ENCODE results near the gene FAM184A.
A peak's percentile ranks its signal among the peaks of the same experiment; 100 is the strongest.

FAM184A gene

DNA sequence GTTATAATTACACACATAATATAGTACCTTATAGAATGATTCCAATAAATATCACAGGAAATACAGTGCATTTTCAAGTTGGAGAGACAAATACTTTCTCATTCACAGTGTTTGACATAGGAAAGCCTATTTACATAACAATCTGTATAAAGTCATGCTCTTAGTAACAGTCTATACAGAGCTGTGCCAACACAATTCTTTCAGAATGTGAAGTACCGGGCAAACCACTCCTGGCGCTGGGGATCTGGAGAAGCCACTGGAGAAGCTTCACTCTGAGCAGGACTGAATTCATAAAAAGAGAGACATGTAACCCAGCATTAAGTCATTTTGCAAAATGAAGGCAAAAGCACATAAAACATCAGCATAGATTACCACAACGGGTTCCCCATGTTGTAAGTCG is 118.6 kb downstream of the FAM184A start:
- no peak for DNase-seq

DNA sequence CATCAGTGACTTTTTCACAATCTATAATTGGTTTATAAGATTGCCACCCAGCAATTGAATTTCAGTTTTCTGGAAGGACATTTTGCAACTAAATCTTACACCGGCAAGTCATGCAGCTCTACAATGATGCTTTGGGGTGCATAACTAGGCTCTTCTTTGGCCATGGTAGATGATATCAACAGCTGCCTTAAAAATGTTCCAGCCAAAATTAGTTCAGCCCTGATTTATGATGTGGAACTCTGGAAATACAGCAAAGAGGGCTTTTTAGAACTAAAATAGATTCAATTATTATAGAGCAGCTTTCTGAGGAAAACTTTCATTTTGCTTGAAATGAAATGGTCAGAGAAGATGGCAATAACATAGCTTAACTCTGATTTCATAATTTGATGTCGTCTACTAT is 125.1 kb downstream of the FAM184A start:
- DNase-seq = no peak

DNA sequence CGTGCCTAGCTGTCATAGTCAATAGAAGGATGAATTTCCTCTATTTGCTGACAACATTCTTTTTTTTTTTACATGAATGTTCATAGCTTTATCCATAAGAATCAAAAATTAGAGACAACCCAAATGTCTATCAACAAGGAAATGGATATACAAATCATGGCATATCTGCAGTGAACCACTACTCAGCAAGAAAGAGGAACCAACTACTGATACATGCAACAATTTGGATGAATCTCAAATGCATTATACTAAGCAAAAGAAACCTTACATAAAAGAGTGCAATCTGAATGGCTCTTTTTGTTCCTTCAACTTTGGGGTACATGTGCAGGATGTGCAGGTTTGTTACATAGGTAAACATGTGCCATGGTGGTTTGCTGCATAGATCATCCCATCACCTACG is 125.8 kb downstream of the FAM184A start:
- no peak for DNase-seq

DNA sequence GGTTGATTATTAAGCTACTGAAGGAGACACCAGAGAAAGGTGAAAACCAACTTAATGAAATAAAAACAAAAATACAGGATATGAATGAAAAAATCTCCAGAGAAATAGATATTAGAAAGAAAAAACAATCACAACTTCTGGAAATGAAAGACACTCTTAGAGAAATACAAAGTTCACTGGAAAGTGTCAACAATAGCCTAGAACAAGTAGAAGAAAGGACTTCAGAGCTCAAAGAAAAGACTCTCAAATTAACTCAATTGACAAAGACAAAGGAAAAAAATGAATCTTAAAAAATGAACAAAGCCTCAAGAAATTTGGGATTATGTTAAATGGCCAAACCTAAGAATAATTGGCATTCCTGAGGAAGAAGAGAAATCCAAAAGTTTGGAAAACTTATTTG is 133.2 kb downstream of the FAM184A start:
- DNase-seq = no peak

DNA sequence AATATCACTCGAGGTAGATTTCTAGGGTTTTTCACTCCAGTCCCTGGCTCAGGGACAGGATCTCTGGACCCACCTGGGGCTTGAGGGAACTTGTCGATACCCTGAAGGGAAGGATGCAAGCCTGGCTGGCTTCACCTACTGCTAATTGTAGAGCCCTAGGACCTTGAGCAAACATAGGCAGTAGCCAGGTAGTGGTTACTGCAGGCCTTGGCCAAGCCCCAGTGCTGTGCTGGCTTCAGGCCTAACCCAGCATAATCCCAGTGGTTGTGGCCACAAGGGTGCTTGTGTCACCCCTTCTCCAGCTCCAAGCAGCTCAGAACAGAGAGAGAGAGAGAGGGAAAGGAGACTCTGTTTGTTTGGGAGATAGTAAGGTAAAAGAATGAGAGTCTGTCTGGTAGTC is 137.7 kb downstream of the FAM184A start:
- no peak for DNase-seq

DNA sequence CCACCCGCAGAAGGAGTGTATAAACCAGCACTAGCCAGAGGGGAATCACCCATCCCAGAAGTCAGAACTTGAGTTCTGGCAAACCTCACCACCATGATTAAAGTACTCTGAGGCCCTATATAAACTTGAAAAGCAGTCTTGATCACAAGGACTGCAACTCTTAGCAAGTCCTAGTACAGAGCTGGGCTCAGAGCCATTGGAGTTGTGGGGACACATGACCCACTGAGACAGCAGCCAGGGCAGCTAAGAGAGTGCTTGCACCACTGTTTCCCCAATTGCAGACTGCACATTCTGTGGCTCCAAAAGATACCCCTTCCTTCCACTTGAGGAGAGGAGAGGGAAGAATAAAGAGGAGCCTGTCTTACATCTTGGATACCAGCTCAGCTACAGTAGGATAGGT is 138.8 kb downstream of the FAM184A start:
- DNase-seq = no peak

DNA sequence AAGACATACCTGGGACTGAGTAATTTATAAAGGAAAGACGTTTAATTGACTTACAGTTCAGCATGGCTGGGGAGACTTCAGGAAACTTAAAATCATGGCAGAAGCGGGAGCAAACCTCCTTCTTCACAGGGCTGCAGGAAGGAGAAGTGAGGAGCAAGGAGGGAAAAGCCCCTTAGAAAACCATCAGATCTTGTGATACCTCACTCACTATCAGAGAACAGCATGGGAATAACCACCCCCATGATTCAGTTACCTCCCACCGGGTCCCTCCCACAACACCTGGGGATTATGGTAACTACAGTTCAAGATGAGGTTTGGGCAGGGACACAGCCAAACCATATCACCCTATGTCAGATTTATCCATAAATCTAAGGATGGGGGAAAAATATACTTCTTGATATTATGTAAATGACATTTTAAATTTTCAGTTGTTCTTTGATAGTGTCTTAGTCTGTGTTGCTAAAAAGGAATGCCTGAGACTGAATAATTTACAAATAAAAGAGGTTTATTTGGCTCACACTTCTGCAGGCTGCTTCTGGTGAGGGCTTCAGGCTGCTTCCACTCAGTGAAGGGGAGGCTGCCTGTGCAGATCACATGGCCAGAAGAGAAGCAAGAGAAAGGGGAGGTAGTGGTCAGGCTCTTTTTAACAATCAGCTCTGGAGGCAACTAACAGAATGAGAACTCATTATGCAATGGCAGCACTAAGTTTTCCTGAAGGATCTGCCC is 142.3 kb downstream of the FAM184A start:
- peak; percentile 27 to 66 for DNase-seq

DNA sequence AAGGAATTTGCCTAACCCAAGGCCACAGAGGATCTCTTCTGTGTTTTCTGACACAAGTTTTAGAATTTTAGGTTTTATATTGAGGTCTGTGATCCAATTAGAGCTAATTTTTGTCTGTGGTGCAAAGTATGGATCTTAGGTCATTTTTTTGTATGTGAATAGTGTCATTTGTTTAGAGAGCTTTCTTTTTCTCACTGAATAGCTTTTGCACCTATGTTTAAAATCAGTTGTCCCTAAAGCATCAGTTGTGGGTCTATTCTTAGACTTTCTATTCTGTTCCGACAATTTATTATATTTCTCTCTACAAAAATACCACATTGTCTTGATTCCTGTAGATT is 143.2 kb downstream of the FAM184A start:
- DNase-seq = no peak

DNA sequence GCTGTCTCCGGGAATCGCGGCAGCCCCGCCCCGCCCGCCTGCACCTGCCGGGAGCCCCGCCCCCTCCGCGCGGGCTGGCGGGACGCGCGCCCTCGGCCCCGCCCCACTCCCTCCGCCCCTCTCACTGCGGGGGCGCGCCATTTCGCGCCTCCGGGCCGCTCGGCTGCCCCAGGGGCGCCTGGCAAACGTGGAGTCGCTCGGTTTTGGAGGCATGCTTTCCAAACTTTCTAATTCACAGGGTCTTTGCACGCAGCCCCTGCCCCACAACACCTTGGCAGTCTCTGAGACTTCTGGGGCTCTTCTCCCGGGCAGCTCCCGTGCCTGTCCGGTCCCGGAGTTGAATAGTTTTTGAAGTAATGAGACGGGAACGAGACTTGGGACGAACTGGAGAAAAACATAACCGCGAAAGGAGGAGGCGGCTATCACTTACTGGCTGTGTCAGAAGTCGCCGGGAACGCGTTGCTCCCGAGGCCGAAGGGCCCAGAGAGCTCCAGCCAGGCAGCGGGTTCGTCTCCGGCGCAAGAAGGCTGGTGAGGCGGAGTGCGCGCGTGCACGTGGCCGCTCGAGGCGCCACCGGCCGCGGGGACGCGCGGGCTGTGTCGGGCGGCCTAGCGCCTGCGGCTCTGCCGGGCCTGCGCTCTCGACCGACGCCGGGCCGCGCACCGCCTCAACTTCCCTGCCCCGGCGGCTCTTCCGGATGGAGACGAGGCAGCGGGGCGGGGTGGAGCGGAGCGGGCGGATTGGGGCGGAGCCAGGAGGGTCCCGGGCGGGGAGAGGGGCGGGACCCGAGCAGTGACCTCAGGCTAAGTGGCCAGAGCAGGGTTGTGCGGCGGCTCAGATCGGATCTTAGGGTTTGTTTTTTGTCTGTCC is 143.8 kb downstream of the FAM184A start, which contains the start of gene MCM9:
Gene MCM9 (minus strand): TSS at position 699 of the 870 bp plus-strand sequence. CDS start 3,436 bp downstream, outside the sequence.
- DNase-seq = peak; percentile 93 to 98

DNA sequence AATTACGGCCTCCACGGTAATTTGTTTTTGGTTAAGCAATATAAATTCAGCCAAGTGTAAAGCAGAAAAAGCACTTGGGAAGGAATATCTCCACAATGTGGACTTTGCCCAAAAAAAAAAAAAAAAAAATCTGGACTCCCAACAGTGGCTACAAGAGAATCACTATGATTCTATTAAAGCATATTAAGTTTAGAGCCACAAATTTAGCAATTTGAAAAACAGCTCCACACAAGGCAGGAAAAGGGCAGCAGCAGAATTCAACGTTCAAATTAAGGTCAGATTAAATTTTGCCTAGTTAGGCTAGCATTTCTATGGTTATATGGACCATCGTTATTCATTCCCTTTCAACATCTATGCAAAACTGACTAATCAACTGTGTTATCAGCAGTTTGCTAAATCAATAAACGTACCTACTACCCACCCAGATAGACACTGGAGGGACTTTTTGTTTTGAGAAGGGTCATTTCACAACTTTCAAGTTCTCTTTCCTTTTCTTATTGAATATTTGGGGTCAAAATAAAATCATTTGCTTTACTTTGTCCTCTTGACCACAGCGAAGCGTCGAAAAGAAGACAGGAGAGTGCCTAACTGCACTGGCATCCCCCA is 144.5 kb downstream of the FAM184A start:
- DNase-seq = no peak

DNA sequence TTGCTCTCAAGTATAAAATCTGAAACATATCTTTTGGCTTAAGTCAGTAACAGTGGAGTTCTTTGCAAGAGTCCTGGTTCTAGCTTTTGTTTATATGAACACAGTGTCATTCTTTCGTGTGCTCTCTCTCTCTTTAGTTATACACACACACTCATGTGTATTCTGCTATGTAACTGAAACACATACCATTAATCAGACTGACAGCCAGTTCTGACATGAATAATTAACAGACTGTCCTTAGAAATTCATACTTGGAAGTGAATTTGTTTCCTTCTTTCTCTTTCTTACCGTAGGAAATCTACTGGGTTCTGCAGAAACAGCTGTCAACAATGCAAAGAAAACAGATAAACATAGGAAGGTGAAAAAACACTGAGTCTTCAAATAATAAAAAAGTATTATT is 146.0 kb downstream of the FAM184A start:
- DNase-seq = no peak

DNA sequence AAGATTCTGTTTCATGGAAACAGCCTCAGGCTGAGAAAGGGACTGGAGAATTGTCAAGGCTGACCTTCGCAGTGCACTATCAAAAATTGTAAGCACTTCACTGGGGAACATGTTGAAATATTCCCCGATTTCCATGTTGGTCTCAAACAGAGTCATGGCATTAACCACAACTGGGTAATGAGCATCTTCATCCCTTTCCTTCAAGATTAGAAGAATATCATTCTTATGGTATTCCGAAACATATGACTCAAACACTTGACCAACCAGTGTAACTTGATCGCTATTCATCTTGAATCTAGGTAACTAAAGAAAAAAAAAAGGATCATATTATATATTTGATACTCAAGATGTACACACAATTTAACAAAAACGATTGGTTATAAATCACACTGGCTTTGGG is 147.0 kb downstream of the FAM184A start:
- DNase-seq = no peak

DNA sequence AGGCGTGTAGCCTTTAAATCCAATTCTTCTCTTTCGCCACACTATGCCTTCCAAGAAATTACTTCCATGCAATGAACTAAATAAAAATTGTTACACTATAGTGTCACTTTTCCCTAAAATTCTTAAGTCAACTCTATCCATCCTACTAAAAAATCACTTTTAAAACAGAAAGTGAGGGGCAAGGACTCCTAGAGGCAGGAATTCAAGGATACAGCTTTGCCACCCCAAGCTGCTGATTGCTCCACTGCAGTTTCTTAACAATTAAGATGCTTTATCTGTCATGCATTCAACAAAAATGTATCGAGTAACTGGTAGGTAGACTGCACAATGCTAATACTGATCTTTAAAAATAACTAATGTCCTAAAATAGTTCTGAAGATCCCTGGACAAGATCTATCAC is 147.8 kb downstream of the FAM184A start:
- DNase-seq = no peak

DNA sequence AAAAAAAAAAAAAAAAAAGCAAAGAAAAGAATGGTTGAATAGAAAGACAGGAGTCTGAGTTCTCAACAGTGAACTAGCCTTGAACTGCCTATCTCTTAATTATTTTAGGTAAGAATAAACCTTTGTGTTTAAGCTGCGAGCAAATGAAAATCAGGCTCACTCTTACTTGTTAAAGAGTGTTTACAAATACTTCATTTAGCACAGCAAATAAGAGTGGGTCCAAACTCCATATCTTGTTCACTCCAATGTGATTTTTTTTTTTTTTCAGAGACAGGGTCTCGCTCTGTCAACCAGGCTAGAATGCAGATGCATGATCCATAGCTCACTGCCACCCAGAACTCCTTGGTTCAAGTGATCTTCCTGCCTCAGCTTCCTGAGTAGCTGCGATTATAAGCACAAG is 155.4 kb downstream of the FAM184A start:
- no peak for DNase-seq

DNA sequence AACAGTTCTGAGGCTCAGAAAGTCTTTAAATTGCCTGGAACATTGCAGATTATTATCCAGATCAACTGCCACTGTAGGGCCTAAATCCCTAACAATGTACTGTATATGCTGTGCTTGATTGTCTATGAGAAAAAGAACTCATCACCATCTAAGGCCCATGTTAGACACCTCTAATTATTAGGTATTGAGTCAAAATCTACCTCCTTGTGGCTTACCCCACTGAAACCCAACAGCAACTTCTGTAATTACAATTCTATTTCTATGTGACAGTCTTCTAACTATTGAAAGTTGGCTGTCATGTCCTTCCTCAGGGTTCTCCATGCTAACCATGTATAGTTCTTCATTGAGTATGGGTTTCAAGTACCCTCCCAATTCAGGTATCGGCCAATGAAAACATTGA is 157.4 kb downstream of the FAM184A start:
- DNase-seq = no peak

DNA sequence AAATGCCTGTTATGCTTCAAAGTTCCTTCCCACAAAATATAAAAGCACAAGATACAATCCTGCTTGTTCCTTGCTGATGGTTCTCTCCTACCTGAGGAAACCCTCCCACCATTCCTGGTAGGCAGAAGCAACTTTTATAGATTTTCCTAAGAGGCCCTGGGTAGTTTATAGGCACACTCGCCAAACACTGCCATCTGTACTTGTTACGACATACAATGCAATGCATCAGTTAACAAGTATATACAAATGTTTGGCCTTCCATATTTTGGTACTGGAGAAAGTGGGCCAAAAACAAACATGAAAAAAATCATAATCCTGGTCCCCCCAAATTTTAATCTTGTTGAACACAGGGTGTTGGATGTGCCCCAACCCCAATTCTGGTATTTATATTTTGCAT is 160.1 kb downstream of the FAM184A start:
- no peak for DNase-seq

DNA sequence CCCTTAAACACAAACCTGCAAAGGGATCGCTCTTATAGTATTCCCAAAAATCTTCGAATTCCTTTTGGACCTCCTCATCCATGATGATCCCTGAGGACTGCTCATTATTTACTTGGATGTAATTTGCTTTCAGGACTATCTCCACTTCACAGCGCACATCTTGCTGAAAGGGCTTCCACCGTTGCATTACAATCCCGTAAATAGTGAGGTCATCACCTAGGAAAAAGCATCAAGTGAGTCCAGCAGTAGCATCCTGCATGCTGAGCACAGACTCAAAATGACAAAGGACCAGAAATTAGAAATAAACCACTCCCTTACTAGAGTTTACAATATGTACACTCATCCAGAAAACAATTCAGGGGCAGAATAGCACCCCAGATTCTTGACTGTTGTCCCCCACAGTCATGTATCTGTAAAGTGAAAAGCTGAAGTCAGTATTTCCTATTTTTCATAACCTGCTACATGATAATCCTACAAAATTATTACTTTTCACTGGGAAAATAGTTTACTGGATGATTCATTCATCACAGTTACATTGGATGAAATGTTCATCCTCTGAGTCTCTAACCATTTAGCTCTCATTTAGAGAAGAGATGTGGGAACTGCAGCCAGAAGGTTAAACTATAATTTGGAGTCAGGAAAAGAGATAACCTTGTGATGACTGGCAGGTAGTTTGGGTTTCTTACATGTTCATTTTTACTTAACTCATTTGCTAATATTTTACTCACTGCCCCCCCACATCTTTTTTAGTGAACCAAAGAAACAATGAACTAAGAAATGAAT is 160.7 kb downstream of the FAM184A start:
- DNase-seq = no peak

DNA sequence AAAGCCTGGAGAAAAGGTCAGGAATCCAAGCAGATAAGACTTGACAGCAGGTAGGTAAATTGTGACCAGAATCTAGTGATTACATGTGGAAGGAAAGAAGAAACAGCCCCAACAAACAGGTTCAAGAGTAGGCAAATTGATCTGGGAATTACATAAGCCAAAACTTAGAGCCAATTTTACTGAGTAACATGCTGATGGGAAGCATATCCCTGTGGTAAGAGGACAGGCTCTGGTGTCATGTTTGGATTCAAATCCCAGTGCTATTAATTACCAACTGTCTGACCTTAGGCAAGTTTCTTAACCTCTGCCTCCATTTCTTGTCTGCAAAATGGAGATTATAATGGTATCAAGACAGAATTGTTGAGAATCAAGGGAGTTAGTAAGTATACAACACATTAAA is 163.9 kb downstream of the FAM184A start:
- no peak for DNase-seq

DNA sequence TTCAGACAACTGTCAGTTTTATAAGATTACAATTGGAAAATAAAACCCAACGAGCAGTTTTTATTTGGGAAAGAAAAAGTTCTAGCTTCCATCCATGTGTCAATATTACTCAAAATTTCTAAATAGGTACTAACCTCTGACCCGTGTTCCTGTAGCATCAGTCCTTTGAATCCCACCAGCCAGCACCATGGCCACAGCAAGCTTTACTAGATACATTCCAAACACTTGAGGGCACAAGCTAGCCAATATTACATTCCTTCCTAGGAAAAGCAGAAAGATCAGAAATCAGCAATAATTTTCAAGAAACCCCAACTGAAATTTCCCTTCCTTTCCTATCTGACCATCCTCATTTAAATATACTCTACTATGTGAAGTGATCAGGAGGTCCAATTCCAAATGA is 165.3 kb downstream of the FAM184A start:
- no peak for DNase-seq

DNA sequence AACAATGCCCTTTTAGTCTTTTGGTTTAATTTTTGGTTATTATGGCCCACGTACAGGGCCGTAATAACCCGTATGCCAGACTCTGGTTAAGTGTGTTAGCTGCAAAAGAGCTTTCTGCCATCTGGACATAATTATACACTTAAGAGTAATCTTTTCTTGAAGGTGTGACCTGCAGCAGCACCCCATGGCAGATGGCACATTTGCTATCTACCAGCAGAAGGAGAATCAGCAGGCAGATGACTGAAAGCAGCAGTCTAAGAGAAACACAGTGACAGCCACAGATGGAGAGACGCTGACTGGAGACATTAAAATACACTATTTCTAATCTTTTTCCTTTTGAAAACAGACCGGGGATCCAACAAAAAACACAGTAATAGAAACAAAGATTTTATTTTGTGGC is 165.8 kb downstream of the FAM184A start:
- no peak for DNase-seq

All from inflammatory macrophage treated with lipopolysaccharide for 1 hour (primary cell).